HCT116 (cell line): ENCODE data around the gene ZNF311. TPM values are rescaled to one million over a fixed set of nuclear protein-coding genes. Genes with fewer than 3 reads are reported as not detected.
"Not testable (repeated sequence)": the region's sequence is repeated elsewhere in the genome, so short reads cannot be mapped to it uniquely, and the experiment has no call there.

ENCODE experiments used
- ATAC-seq: fragments of 200-7000 bp; cut with Tn5 transposase; 2 replicates; pipeline ENCODE4 v1.9.1; 2020; ENCODE audit warnings: mild to moderate bottlenecking, moderate library complexity
- BruUV-seq: library from RNA; stranded (reverse); fragments of 400-500 nt; replicated peaks from 2 replicates; lab custom pipeline; 2021; lab: Mats Ljungman, UMichigan
- CTCF ChIA-PET: fragments of 300-600 bp; sonication (Branson Sonifier 250); formaldehyde crosslinking; loops from one replicate; lab custom pipeline; 2021; ENCODE audit warnings: antibody characterized with exemption; lab: Charles Lee
- POLR2A ChIA-PET: fragments of 300-600, 350-600 bp; sonication (Branson Sonifier 250); formaldehyde crosslinking; loops from one replicate; lab custom pipeline; 2021; ENCODE audit warnings: antibody characterized with exemption; lab: Charles Lee
- RAD21 ChIA-PET, 2 experiments: fragments of 300-600 bp; sonication (Branson Sonifier 250); formaldehyde crosslinking; loops; one replicate each; lab custom pipeline; 2023; ENCODE audit warnings: low total read pairs in 2 of 2; ENCODE audit not compliant: uncharacterized antibody in 2 of 2, unreplicated experiment in 2 of 2, low non-redundant PET in 1 of 2; lab: Charles Lee
- DNase-seq: peaks from one replicate; pipeline ENCODE4 v3.0.0-alpha.2; 2010; ENCODE audit warnings: low read depth, low spot score
- H2AFZ ChIP-seq: fragments of 200-600 bp; shearing (Covaris generic), sonication (generic); 2 replicates; pipeline ENCODE4 v1.6.1; 2017; ENCODE audit warnings: low read depth, mixed run types, mixed read lengths, antibody characterized with exemption, low read length; ENCODE audit not compliant: poor library complexity, severe bottlenecking
- H3K27ac ChIP-seq: 2 replicates; pipeline ENCODE4 v1.5.1; 2012; ENCODE audit warnings: low read depth, low read length
- H3K27me3 ChIP-seq: fragments of 200-600 bp; sonication (generic); 2 replicates; pipeline ENCODE4 v1.6.1; 2016; ENCODE audit warnings: mixed run types, low read length, mixed read lengths; ENCODE audit not compliant: insufficient read depth
- H3K36me3 ChIP-seq, 2 experiments: fragments of 200-500 bp in 1 of 2; fragments of 200-600 bp in 1 of 2; sonication (Bioruptor generic) in 1 of 2; sonication (generic) in 1 of 2; 2 replicates each; pipeline versions ENCODE4 v1.5.1 to v1.6.1; 2014 to 2016; ENCODE audit warnings: low read length in 2 of 2, inconsistent platforms in 1 of 2, mixed read lengths in 1 of 2, mixed run types in 1 of 2; ENCODE audit not compliant: insufficient read depth in 2 of 2, control insufficient read depth in 1 of 2
- H3K4me1 ChIP-seq, 2 experiments: fragments of 200-600 bp in 1 of 2; sonication (generic) in 1 of 2; 2 replicates each; pipeline versions ENCODE4 v1.5.1 to v1.6.1; 2012 to 2017; ENCODE audit warnings: low read length in 2 of 2, inconsistent platforms in 1 of 2, mild to moderate bottlenecking in 1 of 2, mixed read lengths in 1 of 2, mixed run types in 1 of 2, moderate library complexity in 1 of 2; ENCODE audit not compliant: insufficient read depth in 2 of 2, control insufficient read depth in 1 of 2
- H3K4me2 ChIP-seq: fragments of 200-600 bp; sonication (generic); 2 replicates; pipeline ENCODE4 v1.6.1; 2017; ENCODE audit warnings: mixed run types, low read length, mixed read lengths
- H3K4me3 ChIP-seq, 2 experiments: fragments of 200-600 bp in 1 of 2; sonication (generic) in 1 of 2; replicated peaks in 1 of 2; 2 replicates each; pipeline ENCODE4 v1.5.1; 2011 to 2016; ENCODE audit warnings: low read length in 2 of 2, control low read depth in 1 of 2, low read depth in 1 of 2, mild to moderate bottlenecking in 1 of 2, mixed read lengths in 1 of 2, mixed run types in 1 of 2
- H3K79me2 ChIP-seq: fragments of 200-600 bp; sonication (generic); 2 replicates; pipeline ENCODE4 v1.6.1; 2017; ENCODE audit warnings: mild to moderate bottlenecking, mixed run types, low read length, moderate library complexity, mixed read lengths; ENCODE audit not compliant: insufficient read depth
- H3K9ac ChIP-seq: fragments of 200-600 bp; sonication (generic); 2 replicates; pipeline ENCODE4 v1.6.1; 2016; ENCODE audit warnings: low read length, mixed read lengths
- H3K9me2 ChIP-seq: fragments of 200-600 bp; sonication (generic), shearing (Covaris generic); 2 replicates; pipeline ENCODE4 v1.6.1; 2017; ENCODE audit warnings: mixed run types, mild to moderate bottlenecking, moderate library complexity; ENCODE audit not compliant: insufficient read depth
- H3K9me3 ChIP-seq, 2 experiments: fragments of 200-500 bp in 1 of 2; fragments of 200-600 bp in 1 of 2; sonication (Bioruptor generic) in 1 of 2; sonication (generic) in 1 of 2; 2 replicates each; pipeline ENCODE4 v1.6.1; 2014 to 2017; ENCODE audit warnings: low read length in 2 of 2, mixed read lengths in 2 of 2, inconsistent platforms in 1 of 2, low read depth in 1 of 2, mild to moderate bottlenecking in 1 of 2, mixed run types in 1 of 2, moderate library complexity in 1 of 2; ENCODE audit not compliant: control insufficient read depth in 1 of 2, insufficient read depth in 1 of 2
- H4K20me1 ChIP-seq: fragments of 200-600 bp; sonication (generic), shearing (Covaris generic); 2 replicates; pipeline ENCODE4 v1.6.1; 2017; ENCODE audit warnings: mixed run types, mild to moderate bottlenecking, moderate library complexity; ENCODE audit not compliant: insufficient read depth
- ATF3 ChIP-seq: IDR thresholded peaks from 2 replicates; pipeline ENCODE4 v1.6.1; 2012
- CEBPB ChIP-seq: IDR thresholded peaks from 2 replicates; pipeline ENCODE4 v1.6.1; 2012; ENCODE audit warnings: low read depth
- ELF1 ChIP-seq: IDR thresholded peaks from 2 replicates; pipeline ENCODE4 v1.6.1; 2012; ENCODE audit warnings: low read depth, borderline replicate concordance
- EZH2 ChIP-seq: fragments of 200-600 bp; sonication (generic); IDR thresholded peaks from 2 replicates; pipeline ENCODE4 v1.6.1; 2017; ENCODE audit warnings: antibody characterized with exemption, mixed run types
- EZH2phosphoT487 ChIP-seq: fragments of 200-600 bp; IDR thresholded peaks from 2 replicates; pipeline ENCODE4 v1.6.1; 2018; ENCODE audit warnings: antibody characterized with exemption, borderline replicate concordance
- MAX ChIP-seq: IDR thresholded peaks from 2 replicates; pipeline ENCODE4 v1.6.1; 2012
- POLR2A ChIP-seq: IDR thresholded peaks from 2 replicates; pipeline ENCODE4 v1.7.0; 2011; ENCODE audit warnings: borderline replicate concordance; ENCODE audit not compliant: insufficient read depth, insufficient read length; ENCODE audit errors: extremely low read depth
- POLR2AphosphoS5 ChIP-seq: IDR thresholded peaks from 2 replicates; pipeline ENCODE4 v1.6.1; 2011; ENCODE audit warnings: mild to moderate bottlenecking, low read depth, low read length, moderate library complexity
- REST ChIP-seq: IDR thresholded peaks from 2 replicates; pipeline ENCODE4 v1.6.1; 2012; ENCODE audit warnings: low read depth
- SIN3A ChIP-seq: IDR thresholded peaks from 2 replicates; pipeline ENCODE4 v1.6.1; 2012; ENCODE audit warnings: low read depth
- SP1 ChIP-seq: IDR thresholded peaks from 2 replicates; pipeline ENCODE4 v1.6.1; 2012; ENCODE audit warnings: low read depth
- SRF ChIP-seq: IDR thresholded peaks from 2 replicates; pipeline ENCODE4 v1.6.1; 2012; ENCODE audit warnings: low read depth
- TCF7L2 ChIP-seq: IDR thresholded peaks from 2 replicates; pipeline ENCODE4 v1.7.0; 2011; ENCODE audit warnings: borderline replicate concordance, inconsistent platforms; ENCODE audit not compliant: insufficient read depth, insufficient read length; ENCODE audit errors: extremely low read depth
- YY1 ChIP-seq: IDR thresholded peaks from 2 replicates; pipeline ENCODE4 v1.6.1; 2011; ENCODE audit warnings: low read length, low read depth, moderate library complexity, mild to moderate bottlenecking; ENCODE audit not compliant: insufficient replicate concordance; ENCODE audit errors: extremely low read depth
- ZFX ChIP-seq: fragments of 450-650 bp; IDR thresholded peaks from 2 replicates; pipeline ENCODE4 v1.6.1; 2017
- ZNF274 ChIP-seq: fragments of 200-500 bp; sonication (Bioruptor generic); IDR thresholded peaks from 2 replicates; pipeline ENCODE4 v1.6.1; 2014; ENCODE audit warnings: mild to moderate bottlenecking, low read depth, low read length, inconsistent platforms
- intact Hi-C: fragments of 100-400 bp; cut with micrococcal nuclease; formaldehyde crosslinking; loops from 2 replicates; pipeline ENCODE4 v1.10.0; 2022
- total RNA-seq: library from RNA; stranded (reverse); gene quantifications from one replicate; pipeline ENCODE4 v1.2.1, GENCODE V29; 2021; ENCODE audit not compliant: unreplicated experiment

The ZNF311 gene
- total RNA-seq, 1 experiment from 2014 or later, result not detected

- intact Hi-C loops, CTCF ChIA-PET: not testable (repeated sequence)
These were observed 55.4 kb downstream of the ZNF311 start for GRCh38 chr6:28949656-28950195.

GRCh38 chr6:28948782-28949486 is 56.2 kb downstream of the ZNF311 start:
- no peaks in the 10 kb centered on the region for H3K9me3 ChIP-seq
- H3K27ac ChIP-seq, result 0 out of 2 replicates have a peak overlapping the region, but pooled peaks have one; percentile 11
- H3K36me3 ChIP-seq, result no peaks in the 10 kb centered on the region
- H3K4me2 ChIP-seq, result no peak overlapping the region
- no peaks in the 10 kb centered on the region for H3K27me3 ChIP-seq
- no peaks in the 10 kb centered on the region for H3K79me2 ChIP-seq
- ATAC-seq, result no peak
- ChIA-PET RAD21 (no interaction called here), POLR2A (no interaction called here), CTCF (no interaction called here)
- intact Hi-C loops, result no loop called here
- BruUV-seq, result TSS peak; percentile 97
- H3K4me3 ChIP-seq, result no peak overlapping the region
- no peaks in the 10 kb centered on the region for H4K20me1 ChIP-seq
- H3K9me2 ChIP-seq, result no peaks in the 10 kb centered on the region
- H3K9ac ChIP-seq, result no peak overlapping the region
- no peak overlapping the region for H2AFZ ChIP-seq
- no peak for DNase-seq
- H3K4me1 ChIP-seq, result peaks cover 20 to 42% of the 10 kb centered on the region in 2 experiments; a peak in 3 of 4 replicates
- no peak for TF ChIP-seq SIN3A
- no peak for TF ChIP-seq EZH2
- no peak for TF ChIP-seq SP1
- no peak for TF ChIP-seq ATF3
- no peak for TF ChIP-seq SRF
- no peak for TF ChIP-seq MAX
- no peak for TF ChIP-seq ZFX
- TF ChIP-seq POLR2AphosphoS5, result 0 out of 2 replicates have a peak, but pooled peaks have one; percentile 13
- TF ChIP-seq ZNF274, result no peak
- TF ChIP-seq YY1, result no peak
- TF ChIP-seq REST, result no peak
- TF ChIP-seq TCF7L2, result no peak
- no peak for TF ChIP-seq ELF1
- TF ChIP-seq EZH2phosphoT487, result no peak
- TF ChIP-seq CEBPB, result no peak
- peak; percentile 29 for TF ChIP-seq POLR2A

More at GRCh38 chr6:28949656-28950195, 55.4 kb downstream of the ZNF311 start:
- BruUV-seq, DNase-seq, RAD21 ChIA-PET, H3K27me3 ChIP-seq, ATAC-seq, H3K9me3 ChIP-seq, H2AFZ ChIP-seq, H3K9ac ChIP-seq, H3K4me2 ChIP-seq, H3K36me3 ChIP-seq, H3K79me2 ChIP-seq, H3K9me2 ChIP-seq, H4K20me1 ChIP-seq, H3K4me3 ChIP-seq, H3K27ac ChIP-seq, POLR2A ChIA-PET: not testable (repeated sequence)
- peaks cover 19 to 38% of the 10 kb centered on the region in 2 experiments; a peak in 3 of 4 replicates for H3K4me1 ChIP-seq
